ENCODE measurements around the gene EGLN1.

Gene EGLN1

GRCh38 chr1:231322880-231323530, 99.1 kb downstream of the EGLN1 start:
- no peak for DNase-seq

- no peak for DNase-seq
Observed at GRCh38 chr1:231319080-231319479, 103.0 kb downstream of the EGLN1 start.

DNA sequence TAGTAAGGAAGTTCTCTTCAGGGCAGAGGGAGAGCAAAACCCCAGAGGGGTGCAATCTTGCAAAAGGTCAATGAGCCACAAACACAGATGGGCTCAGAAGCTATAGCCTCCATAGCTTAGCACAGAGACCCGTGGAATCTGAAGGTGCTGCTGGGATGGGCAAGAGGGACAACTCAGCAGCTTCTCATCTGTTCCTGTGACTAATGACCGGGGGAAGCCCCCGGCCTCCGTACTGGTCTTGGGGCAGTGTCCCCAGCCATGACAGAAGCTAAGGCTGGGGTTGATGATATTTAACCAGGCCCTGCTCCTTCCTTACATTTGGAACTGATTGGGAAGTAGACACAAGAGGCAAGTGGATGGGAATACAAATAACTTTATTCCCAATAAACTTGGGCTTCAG, 103.5 kb downstream of the EGLN1 start:
- DNase-seq, result no peak

DNA sequence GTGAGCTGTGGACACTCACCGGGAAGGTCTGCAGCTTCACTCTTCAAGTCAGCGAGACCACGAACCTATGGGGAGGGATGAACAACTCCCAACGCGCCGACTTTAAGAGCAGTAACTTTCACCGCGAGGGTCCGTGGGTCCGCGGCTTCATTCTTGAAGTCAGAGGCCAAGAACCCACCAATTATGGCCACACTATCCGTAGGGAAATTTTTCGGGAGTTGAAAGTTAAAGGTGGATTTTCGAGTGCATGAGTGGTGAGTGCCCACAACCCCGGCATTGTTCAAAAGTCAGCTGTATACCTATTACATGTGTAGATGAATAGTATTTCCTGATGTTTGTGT, 104.1 kb downstream of the EGLN1 start:
- no peak for DNase-seq

DNA sequence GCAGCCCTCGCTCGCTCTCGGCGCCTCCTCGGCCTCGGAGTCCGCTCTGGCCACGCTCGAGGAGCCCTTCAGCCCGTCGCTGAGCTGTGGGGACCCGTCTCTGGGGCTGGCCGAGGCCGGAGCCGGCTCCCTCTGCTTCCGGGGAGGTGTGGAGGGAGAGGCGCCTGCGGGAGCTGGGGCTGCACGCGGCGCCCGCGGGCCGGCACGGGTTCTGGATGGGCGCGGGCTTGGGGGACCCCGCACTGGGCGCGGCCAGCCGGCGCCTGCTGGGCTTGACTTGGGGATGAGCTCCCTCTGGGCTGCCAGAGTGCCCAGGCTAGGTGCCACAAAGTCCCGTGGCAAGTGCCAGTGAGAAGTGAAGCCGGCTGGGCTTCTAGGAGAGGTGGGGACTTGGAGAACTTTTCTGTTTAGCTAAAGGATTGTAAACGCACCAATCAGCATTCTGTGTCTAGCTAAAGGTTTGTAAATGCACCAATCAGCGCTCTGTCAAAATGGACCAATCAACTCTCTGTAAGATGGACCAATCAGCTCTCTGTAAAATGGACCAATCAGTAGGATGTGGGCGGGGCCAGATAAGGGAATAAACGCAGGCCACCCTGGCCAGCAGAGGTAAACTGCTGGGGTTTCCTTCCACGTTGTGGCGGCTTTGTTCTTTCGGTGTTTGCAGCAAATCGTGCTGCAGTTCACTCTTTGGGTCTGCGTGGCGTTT, 104.6 kb downstream of the EGLN1 start:
- DNase-seq, result no peak

GRCh38 chr1:231315887-231316286, 106.2 kb downstream of the EGLN1 start:
- DNase-seq, result peak; percentile 70

Data from NCI-H69 (cell line).